ENCODE results near the gene MCF2L.
A peak's percentile ranks its signal among the peaks of the same experiment; 100 is the strongest.

MCF2L gene

DNA sequence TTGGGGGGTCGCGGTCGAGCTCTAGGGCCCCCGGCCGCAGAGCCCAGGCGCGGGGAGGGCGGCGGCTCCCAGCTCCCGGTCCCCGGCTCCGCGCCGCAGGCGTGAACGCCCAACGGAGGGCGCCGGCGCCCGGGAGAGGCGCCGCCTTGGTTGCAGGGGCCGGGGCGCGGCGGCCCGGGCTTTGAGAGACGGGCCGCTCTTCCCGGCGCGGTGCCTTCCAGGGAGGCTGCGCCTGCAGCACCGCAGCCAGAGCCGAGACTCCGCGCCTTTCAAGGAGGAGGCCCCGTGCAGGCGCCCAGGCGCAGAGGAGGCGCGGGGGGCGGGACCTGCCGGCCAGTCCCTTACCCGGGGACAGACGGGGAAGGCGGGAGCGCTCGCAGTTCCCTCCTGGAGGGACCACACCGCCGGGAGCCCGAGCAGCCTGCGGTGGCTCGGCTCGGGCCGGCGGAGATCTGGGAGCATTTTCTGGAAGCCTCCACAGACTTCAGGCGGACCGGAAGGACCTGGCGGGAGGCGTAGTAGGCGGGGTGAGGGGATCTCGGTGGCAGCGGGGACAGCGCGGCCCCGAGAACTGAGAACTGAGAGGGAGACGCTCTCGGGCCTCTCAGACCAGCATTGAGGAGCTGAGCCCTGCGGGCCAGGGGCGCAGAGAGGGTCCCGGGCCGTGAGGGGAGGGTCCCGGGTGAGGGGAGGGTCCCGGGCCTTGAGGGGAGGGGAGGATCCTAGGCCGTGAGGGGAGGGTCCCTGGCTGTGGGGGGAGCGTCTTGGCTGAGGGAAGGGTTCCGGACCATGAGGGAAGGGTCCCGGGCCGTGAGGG lies 25.5 kb upstream of the MCF2L start:
- peak; percentile 71 for DNase-seq

DNA sequence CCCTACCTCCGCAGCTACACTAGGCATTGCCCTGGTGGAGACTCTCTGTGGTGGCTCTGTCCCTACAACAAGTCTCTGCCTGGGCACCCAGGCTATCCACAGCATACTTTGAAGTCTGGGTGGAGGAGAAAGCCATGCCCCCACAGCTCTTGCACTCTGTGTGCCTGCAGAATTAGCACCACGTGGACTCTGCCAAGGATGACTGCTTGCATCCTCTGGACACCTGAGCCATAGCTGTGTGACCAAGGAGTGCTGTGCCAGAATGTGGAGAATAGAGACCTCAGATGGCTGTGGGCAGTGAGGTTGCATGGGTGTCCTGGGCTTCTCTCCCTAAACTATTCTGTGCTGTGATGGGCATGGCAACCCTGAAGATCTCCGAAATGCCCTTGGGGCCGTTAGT lies 21.2 kb upstream of the MCF2L start:
- no peak for DNase-seq

DNA sequence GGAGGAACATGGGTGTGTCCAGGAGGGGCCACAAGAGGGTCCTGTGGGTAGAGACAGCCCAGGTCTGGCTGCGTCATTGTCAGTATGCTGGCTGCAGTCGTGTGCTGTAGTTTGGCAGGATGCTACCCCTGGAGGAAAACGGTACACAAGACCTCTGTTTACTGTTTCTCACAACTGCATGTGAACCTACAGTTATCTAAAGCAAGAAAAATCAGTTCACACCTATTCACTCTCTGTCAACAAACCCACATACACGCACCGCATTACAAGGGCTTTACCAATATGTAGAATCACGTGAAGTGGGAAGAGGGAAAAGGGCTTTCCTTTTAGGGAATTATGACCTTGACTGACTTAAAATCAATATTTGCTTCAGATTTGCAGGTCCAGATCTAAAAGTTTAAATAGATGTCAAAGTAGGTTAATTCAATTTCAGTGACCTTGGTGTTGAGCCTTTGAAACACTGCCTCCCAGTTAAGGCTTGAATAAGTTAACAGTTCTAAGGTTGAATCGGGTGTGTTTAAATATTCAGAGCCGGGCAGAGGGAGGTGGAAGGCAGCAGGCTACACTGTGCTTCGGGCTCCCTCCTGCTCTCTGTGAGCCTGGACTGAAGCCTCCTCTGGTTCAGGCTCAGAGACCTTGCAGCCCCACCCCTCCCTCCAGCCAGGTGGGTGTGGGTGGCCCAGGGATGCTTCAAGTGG lies 17.2 kb upstream of the MCF2L start:
- DNase-seq, result peak; percentile 10

DNA sequence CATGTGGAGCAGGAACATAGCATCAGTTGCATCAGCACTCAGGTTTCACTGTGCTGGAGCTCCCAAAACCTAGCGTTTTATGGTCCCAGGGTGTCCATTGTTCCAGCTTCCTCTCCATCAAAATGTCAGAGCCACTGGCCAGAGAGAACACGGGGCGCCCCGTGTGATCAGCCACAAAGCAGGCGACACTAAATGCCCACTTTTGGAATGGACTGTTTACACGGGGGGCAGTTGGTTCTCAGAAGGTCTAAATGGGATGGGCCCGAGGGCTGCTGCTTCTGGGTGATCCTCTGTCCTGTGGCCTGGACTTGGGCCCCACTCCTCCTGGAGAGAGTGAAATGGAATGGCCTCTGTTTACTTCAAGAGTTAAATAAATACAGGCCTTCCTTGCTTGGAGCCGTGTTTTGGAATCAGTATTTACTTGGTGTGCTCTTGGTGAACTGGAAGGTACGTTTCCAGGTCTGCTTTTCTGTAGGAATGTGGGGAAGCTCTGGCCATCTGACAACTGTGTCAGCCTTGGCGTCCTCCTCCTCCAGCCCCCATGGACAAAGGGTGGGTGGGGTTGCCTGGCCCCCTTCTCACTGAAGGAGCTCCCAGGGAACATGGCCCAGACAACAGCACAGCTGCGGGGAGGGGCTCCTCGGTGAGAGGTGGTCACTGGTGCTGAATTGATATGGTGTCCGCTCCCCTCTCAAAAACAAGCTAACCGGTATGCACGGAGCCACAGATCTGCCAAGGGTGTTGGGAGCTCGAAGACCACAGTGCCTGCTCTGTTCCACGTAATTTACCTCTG lies 16.1 kb upstream of the MCF2L start:
- peak; percentile 18 for DNase-seq

DNA sequence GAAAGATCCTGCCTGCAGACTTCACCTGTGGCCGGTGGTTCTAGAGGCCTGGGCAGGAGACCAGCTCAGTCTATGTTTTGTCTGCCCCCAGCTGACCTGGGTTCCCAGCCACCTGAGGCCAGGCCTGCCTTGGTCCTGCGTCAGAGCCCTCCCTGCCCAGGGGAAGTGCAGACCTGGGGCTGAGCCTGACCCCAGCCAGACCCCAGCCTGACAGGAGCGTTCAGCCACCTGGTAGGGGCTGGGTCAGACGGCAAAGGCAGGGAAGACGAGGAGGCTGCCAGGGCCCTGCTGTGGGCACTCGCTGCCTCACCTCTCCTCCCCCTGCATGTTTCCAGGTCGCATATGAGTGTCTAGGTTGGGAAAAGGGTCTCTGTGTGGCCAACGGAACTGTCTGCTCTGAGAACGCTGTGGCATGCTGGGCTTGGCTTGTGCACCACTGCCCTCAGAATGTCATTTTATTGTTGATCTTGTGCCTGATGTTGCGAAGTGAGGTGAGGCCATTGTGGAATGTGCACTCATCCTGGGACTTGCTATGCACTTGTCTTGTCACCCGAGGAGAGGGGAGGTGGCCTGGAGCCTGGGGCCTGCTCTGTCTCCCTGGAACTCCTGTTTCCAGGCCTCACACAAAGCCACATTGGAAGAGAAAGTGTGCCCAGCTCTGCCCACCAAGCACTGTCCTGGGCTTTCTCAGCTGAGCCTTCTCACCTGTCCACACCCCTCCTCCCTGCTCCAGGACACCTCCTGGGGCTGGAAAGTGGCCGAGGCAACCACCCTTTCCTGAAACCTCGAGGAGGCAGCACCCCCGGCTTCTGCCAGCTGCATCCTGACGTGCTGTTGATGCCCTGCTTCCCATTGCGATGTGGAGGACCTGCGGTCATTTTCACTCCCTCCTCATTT lies 15.2 kb upstream of the MCF2L start:
- peak; percentile 5 for DNase-seq

DNA sequence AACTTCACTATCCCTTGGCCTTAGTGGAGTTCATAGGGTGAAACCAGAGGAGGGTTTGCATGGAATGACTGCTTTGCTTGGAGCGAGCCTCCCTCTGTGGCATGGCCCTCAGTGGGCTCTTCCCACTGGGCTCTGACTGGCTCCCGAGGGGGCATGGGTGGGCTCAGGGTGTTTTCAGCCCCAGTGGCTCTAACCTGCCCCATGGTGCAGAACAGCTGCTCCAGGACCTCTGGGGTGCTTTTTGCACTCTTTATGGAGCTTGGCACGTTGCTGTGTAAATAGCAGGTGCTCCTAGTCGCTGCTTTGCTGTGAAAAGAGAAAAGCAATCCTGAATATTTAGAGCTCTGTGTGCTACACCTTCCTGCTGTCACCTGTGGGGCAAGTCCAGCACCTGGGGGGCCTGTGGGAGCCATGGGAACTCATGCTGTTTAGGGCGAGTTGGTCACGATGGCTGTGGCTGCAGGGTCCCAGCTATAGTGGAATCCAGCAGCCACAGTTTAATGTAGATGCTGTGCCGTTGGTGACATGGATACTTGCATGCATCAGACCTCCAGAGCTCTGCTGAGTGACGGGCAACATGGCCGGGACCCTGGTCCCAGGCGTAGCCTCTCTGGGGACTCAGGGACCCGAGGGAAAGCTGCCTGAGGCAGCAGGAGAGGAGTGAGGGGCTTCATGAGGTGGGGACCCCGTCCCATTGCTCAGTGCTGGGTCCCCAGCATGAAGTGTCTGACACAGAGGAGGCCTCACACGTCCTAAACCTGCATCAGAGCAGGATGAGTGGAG lies 14.3 kb upstream of the MCF2L start:
- peak; percentile 10 for DNase-seq

DNA sequence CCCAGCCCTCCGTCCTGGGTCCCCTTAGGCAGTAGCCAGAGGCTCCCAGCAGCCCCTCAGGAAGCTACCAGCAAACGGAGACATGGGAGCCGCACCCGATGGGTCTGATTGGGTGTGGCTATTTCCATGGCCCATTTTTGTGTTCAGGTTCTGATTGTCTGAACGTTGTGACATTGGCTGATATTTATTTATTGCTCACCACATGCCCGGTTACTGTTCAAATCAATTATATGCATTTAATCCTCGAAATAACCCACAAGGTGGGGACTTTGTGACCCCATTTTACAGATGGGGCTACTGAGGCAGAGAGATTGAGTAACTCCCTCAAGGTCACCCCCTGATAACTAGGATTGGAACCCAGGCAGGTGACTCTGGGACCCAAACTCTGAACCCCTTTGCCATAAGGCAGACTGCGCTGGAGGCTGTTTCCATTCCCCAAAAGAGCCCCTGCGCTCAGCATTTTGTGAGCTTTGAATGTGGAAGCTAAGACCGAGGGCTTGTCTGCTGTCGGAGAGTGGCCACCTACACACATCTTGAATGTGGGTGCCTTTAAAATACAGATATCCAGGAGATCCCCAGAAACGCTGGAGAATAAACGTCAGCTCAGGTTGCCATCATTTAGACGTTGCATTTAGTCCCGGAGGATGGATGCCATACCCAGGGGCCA lies 13.6 kb upstream of the MCF2L start:
- DNase-seq, result peak; percentile 2

DNA sequence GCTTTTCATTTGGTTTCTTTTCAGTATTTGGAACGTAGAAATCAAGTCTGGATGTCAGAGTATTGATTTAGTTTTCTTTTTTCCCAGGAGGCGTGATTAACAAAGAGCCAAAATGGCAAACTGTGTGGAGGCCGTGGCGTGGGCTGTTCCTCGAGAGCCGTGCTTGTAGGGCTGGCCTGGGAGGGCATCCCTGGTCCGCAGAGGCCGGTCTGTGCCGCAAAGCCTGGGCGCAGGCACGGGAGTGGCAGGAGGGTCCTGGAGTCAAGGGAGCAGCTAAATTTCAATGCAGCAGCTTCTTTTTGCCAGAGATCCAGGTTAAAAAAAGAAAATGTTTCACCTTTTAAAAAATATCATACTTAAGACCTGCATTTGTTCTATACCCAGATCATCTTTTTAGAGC lies 13.1 kb upstream of the MCF2L start:
- peak; percentile 6 for DNase-seq

DNA sequence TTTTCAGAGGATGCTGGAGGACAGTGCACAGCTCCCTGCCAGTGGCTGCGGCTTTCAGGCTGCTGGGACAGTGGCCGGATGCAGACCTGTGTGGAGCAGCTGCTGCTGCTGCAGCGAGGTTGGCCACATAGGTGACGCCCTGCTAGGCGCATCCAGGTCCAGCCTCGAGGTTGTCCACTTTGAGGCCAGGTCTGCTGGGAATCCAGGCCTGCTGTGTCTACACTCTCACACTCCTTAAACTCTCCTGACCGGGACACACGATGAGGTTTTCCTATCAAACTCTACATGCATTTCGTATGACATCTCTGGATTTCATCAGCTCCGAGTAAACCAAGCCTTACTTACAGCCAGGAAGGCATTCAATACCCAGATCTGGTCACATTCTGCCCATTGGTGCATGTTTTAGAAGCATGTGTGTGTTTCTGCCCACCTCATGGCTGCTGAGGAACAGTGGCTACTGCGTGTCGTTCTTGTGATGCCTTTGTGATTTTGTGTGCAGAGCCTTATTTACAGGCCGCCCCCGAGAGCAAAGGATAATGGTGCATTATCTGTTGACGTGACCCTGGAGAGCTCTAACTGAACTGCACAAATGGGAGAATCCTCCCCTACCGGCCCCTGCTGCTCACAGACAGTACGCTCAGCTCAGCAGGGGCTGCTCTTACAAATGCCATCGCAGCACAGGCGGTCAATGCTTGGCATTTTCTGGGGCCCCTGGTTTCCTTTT lies 12.3 kb upstream of the MCF2L start:
- peak; percentile 20 for DNase-seq

DNA sequence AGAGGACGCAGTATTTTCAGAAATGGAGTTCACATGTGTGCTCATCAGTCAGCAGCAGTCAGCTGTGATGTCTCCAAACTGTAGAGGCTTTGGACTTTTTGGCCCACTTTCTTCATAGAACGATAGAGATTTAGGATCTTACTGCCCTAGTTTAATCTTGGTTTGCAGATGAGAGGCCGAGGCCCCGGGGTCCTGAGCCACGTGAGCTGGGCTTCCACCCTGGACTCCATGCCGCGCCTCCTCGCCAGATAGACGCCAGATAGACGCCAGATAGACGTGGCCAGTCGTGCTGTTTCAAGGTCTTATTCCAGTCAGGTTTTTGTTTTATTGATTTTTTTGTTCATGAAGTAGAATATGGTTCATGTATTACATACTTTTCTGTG lies 11.7 kb upstream of the MCF2L start:
- DNase-seq, result no peak

DNA sequence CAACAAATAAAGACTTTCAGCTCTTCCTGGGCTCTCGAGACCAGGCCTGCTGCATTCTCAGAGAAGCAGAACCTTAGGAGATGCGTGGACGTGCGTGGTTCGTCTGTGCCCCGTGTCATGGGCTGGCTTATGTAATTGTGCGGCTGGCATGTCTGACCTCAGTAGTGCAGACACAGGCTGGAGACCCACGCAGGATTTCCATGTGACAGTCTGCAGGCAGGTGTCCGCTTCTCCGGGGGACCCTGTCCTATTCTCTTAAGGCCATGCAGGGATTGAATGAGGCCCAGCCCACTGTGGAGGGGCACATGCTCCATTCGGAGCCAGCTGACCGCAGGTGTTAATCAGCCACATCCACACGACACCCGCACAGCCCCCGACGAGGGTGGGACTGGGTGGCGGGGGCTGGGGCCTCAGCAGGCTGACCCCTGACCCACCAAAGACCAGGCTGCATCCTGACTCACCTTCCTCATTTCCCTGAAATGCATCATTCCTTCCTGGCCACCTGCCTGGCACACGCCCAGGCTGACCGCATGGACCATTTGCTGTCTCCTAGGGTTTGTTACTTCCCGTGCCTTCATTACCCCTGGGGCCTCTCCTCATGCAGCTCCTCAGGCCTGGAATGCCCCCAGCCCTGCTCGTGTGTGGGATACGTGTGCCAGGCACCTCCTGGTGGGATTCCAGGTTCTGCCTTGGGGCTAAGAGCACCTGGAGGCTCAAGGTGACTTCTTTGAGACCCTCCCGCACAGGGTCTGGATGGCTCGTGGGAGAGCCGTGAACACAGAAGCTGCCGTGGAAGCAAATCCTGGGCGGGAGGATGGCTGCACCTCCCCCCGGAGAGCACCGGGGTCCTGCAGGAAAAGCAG lies 10.7 kb upstream of the MCF2L start:
- DNase-seq, result peak; percentile 25

DNA sequence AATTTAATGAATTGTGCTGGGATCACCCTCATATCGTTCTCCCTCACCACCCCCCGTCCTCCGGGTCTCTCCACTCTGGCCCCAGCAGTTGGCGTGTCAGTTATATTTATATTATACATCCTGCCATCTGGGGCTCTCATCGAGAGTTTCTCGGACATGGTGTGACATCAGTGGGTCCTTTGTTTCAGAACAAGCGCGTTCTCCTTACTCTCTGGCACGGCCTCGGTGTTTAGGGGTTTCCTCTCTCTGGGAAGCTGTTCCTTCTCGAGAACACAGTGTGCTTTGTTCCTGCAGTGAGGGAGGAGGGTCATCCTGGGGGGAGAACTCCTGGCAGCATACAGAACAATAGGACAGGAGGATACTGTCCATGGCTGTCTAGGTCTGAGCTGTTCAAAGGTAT lies 9.8 kb upstream of the MCF2L start:
- peak; percentile 61 for DNase-seq

DNA sequence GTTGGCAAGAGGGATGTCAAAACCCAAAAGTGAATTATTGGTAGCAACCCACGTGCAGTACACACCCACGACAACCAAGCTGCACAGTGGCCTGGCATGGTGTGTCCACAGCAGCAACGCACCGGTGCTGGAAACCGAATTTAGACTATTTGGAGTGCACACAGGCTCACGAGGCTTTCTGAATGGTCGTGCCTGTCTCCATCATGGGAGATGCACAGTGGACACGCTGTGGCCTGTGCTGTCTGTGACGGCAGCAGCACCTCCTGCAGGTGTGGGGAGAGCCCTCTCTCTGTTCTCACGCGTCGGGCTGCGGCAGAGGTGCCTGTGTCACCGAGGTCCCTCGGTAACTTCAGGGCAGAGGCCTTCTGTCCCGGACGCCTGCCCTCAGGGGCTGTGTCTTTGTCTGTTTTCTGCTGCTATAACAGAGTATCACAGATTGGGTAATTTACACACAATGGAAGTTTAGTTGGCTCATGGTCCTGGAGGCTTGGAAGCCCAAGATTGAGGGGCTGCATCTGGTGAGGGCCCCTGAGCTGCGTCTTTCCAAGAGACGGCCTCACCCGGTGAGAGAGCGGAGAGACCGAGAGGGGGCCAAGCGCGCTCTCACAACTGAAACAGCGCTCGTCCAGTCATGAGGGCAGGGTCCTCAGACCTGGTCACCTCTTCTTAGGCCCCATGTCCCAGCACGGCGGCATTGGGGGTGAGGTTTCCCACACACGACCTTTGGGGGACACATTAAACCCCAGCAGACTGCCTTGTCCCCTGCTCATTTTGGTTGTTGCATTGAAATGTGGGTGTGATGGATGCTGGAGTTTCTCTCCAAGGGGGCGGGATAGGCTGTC lies 9.1 kb upstream of the MCF2L start:
- DNase-seq, result peak; percentile 9

DNA sequence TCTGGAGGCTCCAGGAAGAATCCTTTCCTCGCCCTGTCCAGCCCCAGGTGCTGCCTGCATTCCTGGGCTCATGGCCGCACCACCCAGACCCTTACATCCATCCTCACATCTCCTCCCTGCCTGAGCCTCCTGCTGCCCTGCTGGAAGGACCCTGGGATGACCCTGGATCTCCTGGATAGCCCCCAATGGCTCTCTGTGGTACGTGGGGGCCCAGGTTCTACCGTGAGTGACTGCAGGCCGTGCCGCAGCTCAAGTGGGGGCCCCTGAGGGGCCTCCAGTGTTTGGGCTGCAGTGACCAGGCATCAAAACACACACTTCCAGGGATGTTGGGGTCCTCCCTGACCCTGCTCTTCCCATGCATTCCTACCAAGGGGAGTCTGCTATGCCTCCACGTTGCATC lies 8.3 kb upstream of the MCF2L start:
- DNase-seq, result peak; percentile 11

DNA sequence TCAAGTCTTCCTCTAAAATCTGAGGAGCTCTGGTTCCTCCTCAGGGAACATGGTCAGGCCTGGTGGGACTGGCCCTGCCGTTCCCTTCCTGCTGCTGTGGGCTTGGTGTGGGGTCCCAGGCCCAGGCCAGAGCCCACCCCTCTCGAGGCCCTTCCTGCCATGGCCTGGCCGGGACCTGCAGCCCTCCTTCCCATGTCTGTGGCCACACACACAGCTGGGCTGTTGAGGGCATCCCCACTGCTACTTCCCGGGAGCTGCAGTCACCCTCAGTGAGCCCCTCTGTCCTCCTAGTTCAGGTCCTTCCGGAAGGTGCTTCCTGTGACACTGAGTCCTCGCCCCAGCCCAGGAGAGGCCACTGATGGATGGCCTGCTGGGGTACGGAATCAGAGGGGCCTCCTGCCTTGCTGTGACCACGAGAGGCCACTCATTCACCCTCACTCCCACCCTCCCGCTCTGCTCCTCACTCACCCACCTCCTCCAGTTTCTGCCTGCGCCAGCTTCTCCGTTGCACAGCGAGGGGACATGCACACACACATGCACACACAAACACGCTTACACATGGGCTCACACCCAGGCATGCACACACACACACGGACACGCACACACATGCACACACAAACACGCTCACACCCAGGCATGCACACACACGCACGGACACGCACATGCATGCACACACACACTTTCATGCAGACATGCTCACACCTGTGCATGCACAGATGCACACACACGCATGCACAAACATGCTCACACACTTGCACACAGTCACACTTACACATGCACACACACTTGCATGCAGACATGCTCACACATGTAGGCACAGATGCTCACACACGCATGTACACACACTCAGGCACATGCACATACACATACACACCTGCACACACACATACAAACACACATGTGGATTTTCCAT lies 7.3 kb upstream of the MCF2L start:
- peak; percentile 8 for DNase-seq

DNA sequence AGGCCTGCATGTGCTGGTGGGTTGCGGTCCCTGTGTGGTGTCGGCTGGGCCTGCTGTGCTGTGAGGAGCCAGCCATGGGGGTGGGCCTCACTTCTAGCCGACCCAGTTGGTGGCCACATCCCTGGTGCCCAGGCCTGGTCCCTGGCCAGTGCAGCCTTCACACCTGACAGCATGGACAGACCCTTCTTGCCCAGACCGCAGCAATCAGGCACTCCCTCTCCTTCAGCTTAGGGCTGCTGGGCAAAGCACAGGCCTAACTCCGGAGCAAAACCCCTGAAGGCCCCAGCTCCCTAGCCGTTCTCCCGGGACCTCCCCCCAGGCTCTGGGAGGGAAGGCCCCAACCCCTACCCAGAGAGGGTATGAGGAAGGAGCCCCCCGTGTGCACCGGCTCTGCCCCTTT lies 6.6 kb upstream of the MCF2L start:
- DNase-seq, result no peak

DNA sequence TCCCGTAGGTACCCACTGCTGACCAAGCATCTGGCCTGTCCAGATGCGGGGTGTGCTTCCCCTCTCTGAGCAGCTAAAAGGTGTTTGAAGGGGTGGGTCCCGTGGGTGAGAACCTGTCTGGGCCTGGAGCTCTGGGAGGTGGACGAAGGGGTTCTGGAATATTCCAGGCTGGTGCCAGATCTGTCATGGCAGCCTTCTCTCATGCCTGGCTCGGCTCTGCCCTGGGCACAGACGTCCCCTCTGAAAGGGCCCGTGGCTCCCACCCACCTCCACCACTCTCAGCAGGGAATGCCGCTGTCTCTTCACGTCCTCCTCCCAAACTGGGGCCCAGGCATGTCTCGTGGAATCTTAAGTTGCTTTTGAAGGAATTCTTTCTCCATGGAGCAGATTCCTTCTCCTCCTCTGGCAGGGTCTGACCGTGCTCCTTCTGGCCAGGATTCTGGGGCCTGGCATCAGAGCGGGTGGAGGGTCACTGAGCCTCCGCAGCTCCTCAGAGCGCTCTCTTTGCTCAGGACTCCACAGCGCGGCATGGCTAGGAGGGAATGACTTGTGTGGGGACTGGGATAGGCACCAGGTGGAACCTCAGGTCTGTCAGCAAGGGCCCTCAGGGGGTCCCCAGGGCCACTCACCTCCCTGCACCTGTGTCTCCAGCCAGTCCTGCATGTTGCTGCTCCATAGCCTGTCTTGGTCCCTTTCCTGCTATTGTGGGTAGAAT lies 5.9 kb upstream of the MCF2L start:
- no peak for DNase-seq

All from femur (tissue), 1 donor.